ENCODE data around the gene PCCA. TPM values are rescaled to one million over a fixed set of nuclear protein-coding genes. Genes with fewer than 3 reads are reported as not detected.

Gene PCCA
- total and polyA plus RNA-seq, 12 donors, result 27.6 to 176 (median 97.7) TPM

- H3K9me3 ChIP-seq (replicated peaks in 1 of 3), result no peaks in the 10 kb centered on the region
- no peak for DNase-seq
- H3K27me3 ChIP-seq, result no peaks in the 10 kb centered on the region
- no peak overlapping the region for H3K4me3 ChIP-seq
- intact Hi-C loops (cut with DNase I), result no loop called here
- no peak overlapping the region for H3K27ac ChIP-seq
- TF ChIP-seq POLR2A (IDR thresholded peaks at IDR 0.05), result no peak
- TF ChIP-seq CTCF (IDR thresholded peaks at IDR 0.05), result no peak
- 78 to 89% (median 84%) methylated on average over 4 of the region's 4 CpGs for WGBS, 4 donors
- peaks cover 0 to 10% of the 10 kb centered on the region in 2 donors for H3K4me1 ChIP-seq (replicated peaks in 1 of 2)
- peaks cover 0 to 4% of the 10 kb centered on the region in 2 donors for H3K36me3 ChIP-seq (replicated peaks in 1 of 2)
Observed at GRCh38 chr13:100211016-100211710, 122.3 kb downstream of the PCCA start.

- WGBS, 4 donors, result 68 to 92% (median 90%) methylated on average over 2 of the region's 2 CpGs
- Histone ChIP-seq H3K9me3 (replicated peaks in 1 of 3) (no peaks in the 10 kb centered on the region), H3K36me3 (replicated peaks in 1 of 2) (peaks cover 0 to 4% of the 10 kb centered on the region in 2 donors), H3K4me3 (no peak overlapping the region), H3K27ac (no peak overlapping the region), H3K27me3 (no peaks in the 10 kb centered on the region), H3K4me1 (replicated peaks in 1 of 2) (peaks cover 0 to 10% of the 10 kb centered on the region in 2 donors)
- no peak for TF ChIP-seq CTCF (IDR thresholded peaks at IDR 0.05)
- DNase-seq, result no peak
- intact Hi-C loops (cut with DNase I), result no loop called here
Observed at GRCh38 chr13:100212904-100213553, 124.1 kb downstream of the PCCA start.

- intact Hi-C loops (cut with DNase I), result no loop called here
- Histone ChIP-seq H3K4me3 (no peak overlapping the region), H3K4me1 (replicated peaks in 1 of 2) (peaks cover 0 to 10% of the 10 kb centered on the region in 2 donors), H3K27me3 (no peaks in the 10 kb centered on the region), H3K36me3 (replicated peaks in 1 of 2) (peaks cover 0 to 4% of the 10 kb centered on the region in 2 donors), H3K9me3 (replicated peaks in 1 of 3) (no peaks in the 10 kb centered on the region), H3K27ac (no peak overlapping the region)
- no peak for DNase-seq
- TF ChIP-seq POLR2A (IDR thresholded peaks at IDR 0.05) (no peak), CTCF (IDR thresholded peaks at IDR 0.05) (no peak)
- 94 to 97% (median 96%) methylated on average over 2 of the region's 2 CpGs for WGBS, 4 donors
Observed at GRCh38 chr13:100213576-100213975, 124.7 kb downstream of the PCCA start.

GRCh38 chr13:100214886-100215285, 126.0 kb downstream of the PCCA start:
- intact Hi-C loops (cut with DNase I), result no loop called here
- WGBS, 4 donors, result 96 to 100% (median 99%) methylated on average over 3 of the region's 3 CpGs
- no peak overlapping the region for H3K27ac ChIP-seq
- peaks cover 0 to under 1% of the 10 kb centered on the region in 2 donors for H3K36me3 ChIP-seq (replicated peaks in 1 of 2)
- H3K4me1 ChIP-seq (replicated peaks in 1 of 2), result peaks cover 0 to 9% of the 10 kb centered on the region in 2 donors
- no peak for TF ChIP-seq POLR2A (IDR thresholded peaks at IDR 0.05)
- no peak for TF ChIP-seq CTCF (IDR thresholded peaks at IDR 0.05)
- no peaks in the 10 kb centered on the region for H3K27me3 ChIP-seq
- H3K4me3 ChIP-seq, result no peak overlapping the region
- DNase-seq, result no peak
- no peaks in the 10 kb centered on the region for H3K9me3 ChIP-seq (replicated peaks in 1 of 3)

All from adrenal gland (tissue), 12 donors.